Measurements from ENCODE around the gene CCDC187. TPM values are rescaled to one million over a fixed set of nuclear protein-coding genes. Genes with fewer than 3 reads are reported as not detected.

The CCDC187 gene
- total and polyA plus RNA-seq, 10 donors, result 0.03 to 0.20 (median 0.11) TPM; not detected in 2

GRCh38 chr9:136341769-136342168 is 37.9 kb upstream of the CCDC187 start:
- WGBS, 5 donors, result 69 to 93% (median 85%) methylated on average over 10 of the region's 10 CpGs
- Histone ChIP-seq H3K4me1 (peaks cover 18 to 60% (median 45%) of the 10 kb centered on the region in 6 donors), H3K27me3 (replicated peaks in 1 of 7) (no peaks in the 10 kb centered on the region), H3K36me3 (peaks cover 0 to 19% (median 4%) of the 10 kb centered on the region in 6 donors), H3K27ac (peak overlapping the region in 3 of 8 donors; percentile 74 to 83 (median 83)), H3K9me3 (no peaks in the 10 kb centered on the region), H3K4me3 (peak overlapping the region in 1 of 8 donors; percentile 46)
- no peak for DNase-seq
- intact Hi-C loops (cut with DNase I; ENCODE audit: low total_unique reads), result no loop called here
- TF ChIP-seq CTCF (IDR thresholded peaks at IDR 0.05 in 8 of 11, conservative IDR thresholded peaks at IDR 0.05 in 3 of 11) (no peak), POLR2A (IDR thresholded peaks at IDR 0.05) (no peak)

- Histone ChIP-seq H3K27me3 (replicated peaks in 1 of 7) (no peaks in the 10 kb centered on the region), H3K9me3 (no peaks in the 10 kb centered on the region), H3K4me1 (peaks cover 15 to 54% (median 40%) of the 10 kb centered on the region in 6 donors), H3K4me3 (no peak overlapping the region), H3K36me3 (peaks cover 0 to 24% (median 4%) of the 10 kb centered on the region in 6 donors), H3K27ac (no peak overlapping the region)
- intact Hi-C loops (cut with DNase I; ENCODE audit: low total_unique reads), result no loop called here
- DNase-seq, result no peak
- TF ChIP-seq POLR2A (IDR thresholded peaks at IDR 0.05), result no peak
- peak in 1 of 3 donors; percentile 29 for TF ChIP-seq POLR2AphosphoS5 (IDR thresholded peaks at IDR 0.05)
- TF ChIP-seq CTCF (IDR thresholded peaks at IDR 0.05 in 8 of 11, conservative IDR thresholded peaks at IDR 0.05 in 3 of 11), result no peak
- WGBS, 5 donors, result 86 to 91% (median 89%) methylated on average over 14 to 18 of the region's 18 CpGs
Observed at GRCh38 chr9:136341042-136341655, 37.3 kb upstream of the CCDC187 start.

- TF ChIP-seq CTCF (IDR thresholded peaks at IDR 0.05 in 8 of 11, conservative IDR thresholded peaks at IDR 0.05 in 3 of 11) (no peak), POLR2AphosphoS5 (IDR thresholded peaks at IDR 0.05) (no peak), POLR2A (IDR thresholded peaks at IDR 0.05) (no peak)
- H3K4me1 ChIP-seq, result peaks cover 13 to 48% (median 34%) of the 10 kb centered on the region in 6 donors
- intact Hi-C loops (cut with DNase I; ENCODE audit: low total_unique reads), result no loop called here
- no peaks in the 10 kb centered on the region for H3K9me3 ChIP-seq
- no peak overlapping the region for H3K27ac ChIP-seq
- no peaks in the 10 kb centered on the region for H3K27me3 ChIP-seq (replicated peaks in 1 of 7)
- no peak overlapping the region for H3K4me3 ChIP-seq
- DNase-seq, result no peak
- peaks cover 0 to 25% (median 4%) of the 10 kb centered on the region in 6 donors for H3K36me3 ChIP-seq
- WGBS, 5 donors, result 91 to 96% (median 93%) methylated on average over 18 to 28 of the region's 28 CpGs
Observed at GRCh38 chr9:136340356-136341041, 36.6 kb upstream of the CCDC187 start.

- peaks cover 12 to 42% (median 29%) of the 10 kb centered on the region in 6 donors for H3K4me1 ChIP-seq
- WGBS, 5 donors, result 81 to 91% (median 87%) methylated on average over 9 to 12 of the region's 12 CpGs
Observed at GRCh38 chr9:136339958-136340310, 36.0 kb upstream of the CCDC187 start.

More at GRCh38 chr9:136339958-136340310, 36.0 kb upstream of the CCDC187 start:
- Histone ChIP-seq H3K27me3 (replicated peaks in 1 of 7) (no peaks in the 10 kb centered on the region), H3K4me3 (no peak overlapping the region), H3K27ac (no peak overlapping the region), H3K9me3 (no peaks in the 10 kb centered on the region), H3K36me3 (peaks cover 0 to 25% (median 4%) of the 10 kb centered on the region in 6 donors)
- no peak for DNase-seq
- TF ChIP-seq POLR2AphosphoS5 (IDR thresholded peaks at IDR 0.05) (no peak), CTCF (IDR thresholded peaks at IDR 0.05 in 8 of 11, conservative IDR thresholded peaks at IDR 0.05 in 3 of 11) (no peak)
- intact Hi-C loops (cut with DNase I; ENCODE audit: low total_unique reads), result no loop called here

All from spleen (tissue), 11 donors.